A549 (cell line): ENCODE measurements around the gene RNASE4. TPM values are rescaled to one million over a fixed set of nuclear protein-coding genes. Genes with fewer than 3 reads are reported as not detected.

Experiments
- ATAC-seq, 2 experiments: fragments of 200-7000 bp in 1 of 2; fragments of >200 bp in 1 of 2; cut with Nextera tagmentation in 1 of 2; cut with Tn5 transposase in 1 of 2; 3 replicates each; pipeline versions ENCODE4 v1.8.0 to v1.9.1; 2018 to 2020; ENCODE audit warnings: mild to moderate bottlenecking in 1 of 2, moderate library complexity in 1 of 2
- CTCF ChIA-PET: fragments of 300-600 bp; sonication (Branson Sonifier 250); formaldehyde crosslinking; extraction: SDS; loops from one replicate; lab custom pipeline; 2021; ENCODE audit warnings: antibody characterized with exemption, inconsistent platforms; lab: Yijun Ruan, JAX
- POLR2A ChIA-PET: fragments of 350-600 bp; formaldehyde crosslinking; extraction: SDS; loops from one replicate; lab custom pipeline; 2021; ENCODE audit warnings: antibody characterized with exemption, inconsistent platforms; lab: Yijun Ruan, JAX
- DNase-seq, 2 experiments: peaks; one replicate each; pipeline versions ENCODE4 v3.0.0 to v3.0.0-alpha.2; 2011 to 2016; ENCODE audit warnings: low read depth in 1 of 2, low spot score in 1 of 2
- FAIRE-seq: peaks from 2 replicates; lab custom pipeline; 2011; peaks lifted over from hg19 to GRCh38; lab: Jason Lieb, UNC
- H3K27ac ChIP-seq, 2 experiments: fragments of >200 bp; sonication (Bioruptor Twin); formaldehyde crosslinking; 3 replicates each; pipeline ENCODE4 v1.5.1; 2016 to 2017
- H3K4me1 ChIP-seq: fragments of >200 bp; sonication (Bioruptor Twin); formaldehyde crosslinking; 3 replicates; pipeline ENCODE4 v1.6.1; 2016
- H3K4me2 ChIP-seq: fragments of >200 bp; sonication (Bioruptor Twin); formaldehyde crosslinking; 3 replicates; pipeline ENCODE4 v1.6.1; 2016
- H3K4me3 ChIP-seq: fragments of >200 bp; sonication (Bioruptor Twin); formaldehyde crosslinking; 3 replicates; pipeline ENCODE4 v1.5.1; 2016
- H3K9me3 ChIP-seq: fragments of >200 bp; sonication (Bioruptor Twin); formaldehyde crosslinking; 3 replicates; pipeline ENCODE4 v1.6.1; 2016
- BHLHE40 ChIP-seq: IDR thresholded peaks from 2 replicates; pipeline ENCODE4 v1.6.1; 2012; ENCODE audit warnings: low read depth, low read length, inconsistent platforms
- CBX2 ChIP-seq: fragments of 200-600 bp; sonication (generic); IDR thresholded peaks from 2 replicates; pipeline ENCODE4 v1.6.1; 2016; ENCODE audit warnings: low read depth, mild to moderate bottlenecking, borderline replicate concordance
- CEBPB ChIP-seq, 2 experiments: fragments of >200 bp in 1 of 2; sonication (Bioruptor Twin) in 1 of 2; formaldehyde crosslinking in 1 of 2; IDR thresholded peaks; 2 replicates each; pipeline ENCODE4 v1.6.1; 2012 to 2016
- CHD2 ChIP-seq: fragments of 150-350 bp; IDR thresholded peaks from 2 replicates; pipeline ENCODE4 v1.6.1; 2014; ENCODE audit warnings: low read length; ENCODE audit not compliant: partially characterized antibody
- E2F6 ChIP-seq: IDR thresholded peaks from 2 replicates; pipeline ENCODE4 v1.6.1; 2012; ENCODE audit warnings: low read depth, borderline replicate concordance
- FOSB ChIP-seq: fragments of 250-450 bp; sonication (Bioruptor Pico); IDR thresholded peaks from 2 replicates; pipeline ENCODE4 v1.5.0; 2020; ENCODE audit warnings: mild to moderate bottlenecking, moderate library complexity
- FOSL2 ChIP-seq, 2 experiments: fragments of 450-650 bp in 1 of 2; fragments of >200 bp in 1 of 2; sonication (Bioruptor Twin) in 1 of 2; formaldehyde crosslinking; IDR thresholded peaks; 2 replicates each; pipeline versions ENCODE4 v1.5.0 to v1.6.1; 2016 to 2020; ENCODE audit warnings: mild to moderate bottlenecking in 1 of 2, moderate library complexity in 1 of 2
- FOXS1 ChIP-seq: fragments of 250-450 bp; sonication (Bioruptor Pico); IDR thresholded peaks from 2 replicates; pipeline ENCODE4 v1.5.0; 2020; ENCODE audit warnings: mild to moderate bottlenecking, moderate library complexity
- HDAC2 ChIP-seq: fragments of 200-600 bp; sonication (generic); IDR thresholded peaks from 2 replicates; pipeline ENCODE4 v1.6.1; 2016
- JUN ChIP-seq, 2 experiments: fragments of >200 bp; sonication (Bioruptor Twin); formaldehyde crosslinking; IDR thresholded peaks; 2 replicates in 1 of 2; 3 replicates in 1 of 2; pipeline ENCODE4 v1.6.1; 2016 to 2017
- JUNB ChIP-seq: fragments of >200 bp; sonication (Bioruptor Twin); formaldehyde crosslinking; IDR thresholded peaks from 2 replicates; pipeline ENCODE4 v1.6.1; 2016
- KDM1A ChIP-seq: fragments of 200-600 bp; sonication (generic); IDR thresholded peaks from 2 replicates; pipeline ENCODE4 v1.6.1; 2016; ENCODE audit warnings: low read depth, mild to moderate bottlenecking
- NFE2L2 ChIP-seq: fragments of 150-350 bp; conservative IDR thresholded peaks from 2 replicates; pipeline ENCODE4 v1.6.1; 2014; ENCODE audit warnings: low read length
- NR3C1 ChIP-seq: fragments of >200 bp; sonication (Bioruptor Twin); formaldehyde crosslinking; IDR thresholded peaks from 3 replicates; pipeline ENCODE4 v1.6.1; 2017
- POLR2A ChIP-seq: IDR thresholded peaks from 2 replicates; pipeline ENCODE4 v1.6.1; 2012; ENCODE audit warnings: mild to moderate bottlenecking, low read length
- RNF2 ChIP-seq: fragments of 200-600 bp; sonication (generic); IDR thresholded peaks from 2 replicates; pipeline ENCODE4 v1.6.1; 2016; ENCODE audit warnings: low read depth, mild to moderate bottlenecking, antibody characterized with exemption, moderate library complexity, borderline replicate concordance
- SMC3 ChIP-seq: fragments of >200 bp; sonication (Bioruptor Twin); formaldehyde crosslinking; IDR thresholded peaks from 3 replicates; pipeline ENCODE4 v1.6.1; 2018; ENCODE audit warnings: inconsistent platforms
- SREBF2 ChIP-seq: fragments of 450-650 bp; IDR thresholded peaks from 2 replicates; pipeline ENCODE4 v1.6.1; 2014; ENCODE audit warnings: mild to moderate bottlenecking, moderate library complexity
- USF2 ChIP-seq: fragments of 450-650 bp; IDR thresholded peaks from 2 replicates; pipeline ENCODE4 v1.6.1; 2014; ENCODE audit warnings: antibody characterized with exemption
- ZC3H11A ChIP-seq: fragments of 450-650 bp; IDR thresholded peaks from 2 replicates; pipeline ENCODE4 v1.6.1; 2014; ENCODE audit warnings: antibody characterized with exemption, mild to moderate bottlenecking
- ZFP36 ChIP-seq: fragments of 450-650 bp; IDR thresholded peaks from 2 replicates; pipeline ENCODE4 v1.6.1; 2014; ENCODE audit warnings: borderline replicate concordance; ENCODE audit not compliant: partially characterized antibody
- ZNF302 ChIP-seq: fragments of 250-450 bp; sonication (Bioruptor Pico); IDR thresholded peaks from 2 replicates; pipeline ENCODE4 v1.9.0; 2021; ENCODE audit warnings: inconsistent platforms, mild to moderate bottlenecking, moderate library complexity
- WGBS: methylation state at CpG from one replicate; pipeline ENCODE4 v1.1.6; 2017; ENCODE audit errors: missing lambda C conversion rate; 5-methylcytosine and 5-hydroxymethylcytosine counted together
- polyA plus RNA-seq, 4 experiments: library from polyadenylated mRNA; depleted of rRNA in 3 of 4; stranded (reverse); fragments of >200 nt; fragmentation: RNase III in 1 of 4; extraction: RNeasy Plus Mini Kit Qiagen cat#74134 plus additional on column Dnase treatment in 1 of 4; gene quantifications; 2 replicates in 3 of 4; 3 replicates in 1 of 4; pipeline ENCODE4 v1.2.3, GENCODE V29; 2011 to 2017
- small RNA-seq, 6 experiments: library from RNA; depleted of rRNA; stranded (forward); fragments of <200 nt; gene quantifications; one replicate each; pipeline ENCODE3, GENCODE V24; 2012
- TF ChIP-seq, protein P1 (sequence below): fragments of >200 bp; sonication (Bioruptor Twin); formaldehyde crosslinking; IDR thresholded peaks from 2 replicates; pipeline ENCODE4 v1.6.1; 2016
- TF ChIP-seq, protein P2 (sequence below): fragments of 250-450 bp; sonication (Bioruptor Pico); IDR thresholded peaks from 2 replicates; pipeline ENCODE4 v1.5.0; 2020; ENCODE audit warnings: low read depth, mild to moderate bottlenecking, moderate library complexity

The RNASE4 gene
- polyA plus RNA-seq, 2 of the 4 experiments (the other 2 are of a cell fraction) = 8.6 to 77.4 TPM

DNA sequence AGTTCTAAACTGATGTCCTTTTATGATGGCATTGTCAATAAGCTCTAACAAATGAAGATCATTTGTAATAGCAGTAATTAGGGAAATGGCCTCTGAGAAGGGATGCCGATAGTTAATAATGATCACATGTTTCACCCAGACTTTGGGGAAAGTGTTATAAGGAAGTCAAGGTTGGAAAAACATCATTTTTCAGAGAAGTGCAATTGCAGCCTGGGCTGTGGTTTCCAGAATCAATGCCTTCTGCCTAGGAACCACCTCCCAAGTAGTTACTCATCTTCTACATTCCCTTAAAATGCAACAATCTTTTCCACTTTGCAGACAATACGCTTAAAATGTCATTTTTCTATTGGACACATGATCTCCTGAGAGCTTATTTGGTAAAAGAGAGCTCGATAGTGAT lies 62.2 kb downstream of the RNASE4 start:
- Histone ChIP-seq H3K27ac (no peak overlapping the region), H3K9me3 (peaks cover 5% of the 10 kb centered on the region), H3K4me1 (no peaks in the 10 kb centered on the region), H3K4me2 (no peak overlapping the region), H3K4me3 (no peak overlapping the region)
- TF ChIP-seq ZNF302 (CRISPR knock-in tag) (no peak), JUN (IDR thresholded peaks at IDR 0.05) (no peak), ZC3H11A (no peak), FOSB (no peak), RNF2 (no peak), E2F6 (no peak), SMC3 (no peak)
- TF ChIP-seq, protein P1, sequence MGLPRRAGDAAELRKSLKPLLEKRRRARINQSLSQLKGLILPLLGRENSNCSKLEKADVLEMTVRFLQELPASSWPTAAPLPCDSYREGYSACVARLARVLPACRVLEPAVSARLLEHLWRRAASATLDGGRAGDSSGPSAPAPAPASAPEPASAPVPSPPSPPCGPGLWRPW = no peak
- ChIA-PET POLR2A (no interaction called here), CTCF (interaction anchor here (1.1 to 2.2 kb wide), 2 partner anchors 10 to 12 kb away, joined by 3 to 4 read pairs; no protein-coding TSS in a partner anchor)
- FAIRE-seq (no peak), DNase-seq (no peak), ATAC-seq (no peak)
- WGBS = 25% methylated on average over 3 of the region's 3 CpGs

DNA sequence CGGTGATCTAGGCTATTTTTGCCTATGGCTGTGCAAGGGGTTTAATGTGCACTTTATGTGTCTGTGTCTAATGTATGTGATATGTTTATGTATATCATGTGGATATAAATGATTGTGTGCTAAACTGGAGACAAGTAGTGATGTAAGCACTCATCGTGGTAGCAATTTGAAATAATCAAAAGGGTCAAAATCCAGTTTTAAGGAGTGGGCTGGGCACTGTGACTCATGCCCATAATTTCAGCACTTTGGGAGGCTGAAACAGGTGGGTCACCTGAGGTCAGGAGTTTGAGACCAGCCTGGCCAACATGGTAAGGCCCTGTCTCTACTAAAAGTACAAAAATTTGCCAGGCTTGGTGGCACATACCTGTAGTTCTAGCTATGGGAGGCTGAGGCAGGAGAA lies 64.1 kb downstream of the RNASE4 start:
- ChIA-PET CTCF (interaction anchor here (0.7 kb wide), 1 partner anchor 443 kb away, joined by 3 read pairs; the partner anchor contains the start of gene TTC5), POLR2A (no interaction called here)
- no peak overlapping the region for H3K4me2 ChIP-seq
- no peak overlapping the region for H3K27ac ChIP-seq
- DNase-seq = no peak
- H3K4me1 ChIP-seq = no peaks in the 10 kb centered on the region
- H3K9me3 ChIP-seq = peaks cover 21% of the 10 kb centered on the region
- no peak for TF ChIP-seq HDAC2
- FAIRE-seq = no peak
- 70% methylated on average over 2 of the region's 2 CpGs for WGBS
- no peak overlapping the region for H3K4me3 ChIP-seq
- no peak for ATAC-seq

- no peak overlapping the region for H3K4me2 ChIP-seq
- H3K4me1 ChIP-seq = no peaks in the 10 kb centered on the region
- 14% methylated on average over 1 of the region's 1 CpG for WGBS
- H3K9me3 ChIP-seq = peaks cover 21% of the 10 kb centered on the region
- ATAC-seq (no peak), DNase-seq (no peak), FAIRE-seq (no peak)
- ChIA-PET POLR2A (no interaction called here), CTCF (interaction anchor here (1.0 kb wide), 1 partner anchor 70 kb away, joined by 4 read pairs; no protein-coding TSS in a partner anchor)
- H3K27ac ChIP-seq = no peak overlapping the region
- no peak overlapping the region for H3K4me3 ChIP-seq
- TF ChIP-seq, protein P2, sequence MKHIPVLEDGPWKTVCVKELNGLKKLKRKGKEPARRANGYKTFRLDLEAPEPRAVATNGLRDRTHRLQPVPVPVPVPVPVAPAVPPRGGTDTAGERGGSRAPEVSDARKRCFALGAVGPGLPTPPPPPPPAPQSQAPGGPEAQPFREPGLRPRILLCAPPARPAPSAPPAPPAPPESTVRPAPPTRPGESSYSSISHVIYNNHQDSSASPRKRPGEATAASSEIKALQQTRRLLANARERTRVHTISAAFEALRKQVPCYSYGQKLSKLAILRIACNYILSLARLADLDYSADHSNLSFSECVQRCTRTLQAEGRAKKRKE = no peak
- TF ChIP-seq FOSL2 (IDR thresholded peaks at IDR 0.05) (no peak), FOSL2 (CRISPR knock-in tag; IDR thresholded peaks at IDR 0.05) (no peak), CBX2 (no peak), CHD2 (no peak), FOXS1 (no peak), POLR2A (no peak), JUNB (no peak), BHLHE40 (no peak), NR3C1 (no peak), USF2 (no peak), NFE2L2 (no peak), KDM1A (no peak), SREBF2 (no peak), CEBPB (IDR thresholded peaks at IDR 0.05) (no peak), ZFP36 (no peak)
Observed at GRCh38 chr14:20750194-20750593, 65.8 kb downstream of the RNASE4 start.

Small RNAs within 50 kb of the gene (small RNA-seq; reads per million reads assigned to genes)
- 0 reads per million in 6 experiments for gene RF00019

Other genes with a start within 250 kb of the RNASE4 start
- gene KLHL33, start 248.4 kb upstream of the RNASE4 start, polyA plus RNA-seq (2011; rRNA removed) = not detected in 2 replicates
- gene KLHL33, start 248.4 kb upstream of the RNASE4 start, polyA plus RNA-seq (2017; fragmentation: RNase III; extraction: RNeasy Plus Mini Kit Qiagen cat#74134 plus additional on column Dnase treatment) = not detected in 3 replicates
- 32.8 and 33.2 TPM in 2 replicates for gene OSGEP, start 229.7 kb upstream of the RNASE4 start, polyA plus RNA-seq (2011; rRNA removed)
- 30.4 to 36.9 TPM (median 33.6 TPM) in 3 replicates for gene OSGEP, start 229.7 kb upstream of the RNASE4 start, polyA plus RNA-seq (2017; fragmentation: RNase III; extraction: RNeasy Plus Mini Kit Qiagen cat#74134 plus additional on column Dnase treatment)
- gene APEX1, start 229.3 kb upstream of the RNASE4 start, polyA plus RNA-seq (2011; rRNA removed) = 324 and 419 TPM in 2 replicates
- gene APEX1, start 229.3 kb upstream of the RNASE4 start, polyA plus RNA-seq (2017; fragmentation: RNase III; extraction: RNeasy Plus Mini Kit Qiagen cat#74134 plus additional on column Dnase treatment) = 304 to 313 TPM (median 312 TPM) in 3 replicates
- gene PIP4P1, start 223.1 kb upstream of the RNASE4 start, polyA plus RNA-seq (2011; rRNA removed) = 30.4 and 40.6 TPM in 2 replicates
- 24.6 to 35.8 TPM (median 33.0 TPM) in 3 replicates for gene PIP4P1, start 223.1 kb upstream of the RNASE4 start, polyA plus RNA-seq (2017; fragmentation: RNase III; extraction: RNeasy Plus Mini Kit Qiagen cat#74134 plus additional on column Dnase treatment)
- 111 and 129 TPM in 2 replicates for gene PNP, start 215.2 kb upstream of the RNASE4 start, polyA plus RNA-seq (2011; rRNA removed)
- gene PNP, start 215.2 kb upstream of the RNASE4 start, polyA plus RNA-seq (2017; fragmentation: RNase III; extraction: RNeasy Plus Mini Kit Qiagen cat#74134 plus additional on column Dnase treatment) = 95.9 to 103 TPM (median 97.3 TPM) in 3 replicates
- not detected in 2 replicates for gene RNASE10, start 179.0 kb upstream of the RNASE4 start, polyA plus RNA-seq (2011; rRNA removed)
- gene RNASE10, start 179.0 kb upstream of the RNASE4 start, polyA plus RNA-seq (2017; fragmentation: RNase III; extraction: RNeasy Plus Mini Kit Qiagen cat#74134 plus additional on column Dnase treatment) = 0.16 to 0.18 TPM in 2 of 3 replicates, not detected in the other
- gene RNASE9, start 123.5 kb upstream of the RNASE4 start, polyA plus RNA-seq (2011; rRNA removed) = not detected in 2 replicates
- gene RNASE9, start 123.5 kb upstream of the RNASE4 start, polyA plus RNA-seq (2017; fragmentation: RNase III; extraction: RNeasy Plus Mini Kit Qiagen cat#74134 plus additional on column Dnase treatment) = not detected in 3 replicates
- not detected in 2 replicates for gene RNASE11, start 96.6 kb upstream of the RNASE4 start, polyA plus RNA-seq (2011; rRNA removed)
- gene RNASE11, start 96.6 kb upstream of the RNASE4 start, polyA plus RNA-seq (2017; fragmentation: RNase III; extraction: RNeasy Plus Mini Kit Qiagen cat#74134 plus additional on column Dnase treatment) = not detected in 3 replicates
- gene RNASE12, start 93.2 kb upstream of the RNASE4 start, polyA plus RNA-seq (2011; rRNA removed) = not detected in 2 replicates
- not detected in 3 replicates for gene RNASE12, start 93.2 kb upstream of the RNASE4 start, polyA plus RNA-seq (2017; fragmentation: RNase III; extraction: RNeasy Plus Mini Kit Qiagen cat#74134 plus additional on column Dnase treatment)
- not detected in 2 replicates for gene OR6S1, start 42.9 kb upstream of the RNASE4 start, polyA plus RNA-seq (2011; rRNA removed)
- gene OR6S1, start 42.9 kb upstream of the RNASE4 start, polyA plus RNA-seq (2017; fragmentation: RNase III; extraction: RNeasy Plus Mini Kit Qiagen cat#74134 plus additional on column Dnase treatment) = not detected in 3 replicates
- 35.4 and 46.9 TPM in 2 replicates for gene ANG, start 4.2 kb downstream of the RNASE4 start, polyA plus RNA-seq (2011; rRNA removed)
- 6.5 to 10.5 TPM (median 10.2 TPM) in 3 replicates for gene ANG, start 4.2 kb downstream of the RNASE4 start, polyA plus RNA-seq (2017; fragmentation: RNase III; extraction: RNeasy Plus Mini Kit Qiagen cat#74134 plus additional on column Dnase treatment)
- not detected in 2 replicates for gene EDDM3A, start 61.3 kb downstream of the RNASE4 start, polyA plus RNA-seq (2011; rRNA removed)
- not detected in 3 replicates for gene EDDM3A, start 61.3 kb downstream of the RNASE4 start, polyA plus RNA-seq (2017; fragmentation: RNase III; extraction: RNeasy Plus Mini Kit Qiagen cat#74134 plus additional on column Dnase treatment)
- not detected in 2 replicates for gene EDDM3B, start 83.8 kb downstream of the RNASE4 start, polyA plus RNA-seq (2011; rRNA removed)
- not detected in 3 replicates for gene EDDM3B, start 83.8 kb downstream of the RNASE4 start, polyA plus RNA-seq (2017; fragmentation: RNase III; extraction: RNeasy Plus Mini Kit Qiagen cat#74134 plus additional on column Dnase treatment)
- not detected in 2 replicates for gene RNASE6, start 96.7 kb downstream of the RNASE4 start, polyA plus RNA-seq (2011; rRNA removed)
- not detected in 3 replicates for gene RNASE6, start 96.7 kb downstream of the RNASE4 start, polyA plus RNA-seq (2017; fragmentation: RNase III; extraction: RNeasy Plus Mini Kit Qiagen cat#74134 plus additional on column Dnase treatment)
- 0.98 and 1.1 TPM in 2 replicates for gene RNASE1, start 118.3 kb downstream of the RNASE4 start, polyA plus RNA-seq (2011; rRNA removed)
- gene RNASE1, start 118.3 kb downstream of the RNASE4 start, polyA plus RNA-seq (2017; fragmentation: RNase III; extraction: RNeasy Plus Mini Kit Qiagen cat#74134 plus additional on column Dnase treatment) = 0.13 to 0.55 TPM (median 0.16 TPM) in 3 replicates
- gene RNASE3, start 206.8 kb downstream of the RNASE4 start, polyA plus RNA-seq (2011; rRNA removed) = not detected in 2 replicates
- gene RNASE3, start 206.8 kb downstream of the RNASE4 start, polyA plus RNA-seq (2017; fragmentation: RNase III; extraction: RNeasy Plus Mini Kit Qiagen cat#74134 plus additional on column Dnase treatment) = not detected in 3 replicates